CD14-positive monocyte (primary cell): ENCODE data around the gene CYP39A1. TPM values are rescaled to one million over a fixed set of nuclear protein-coding genes. Genes with fewer than 3 reads are reported as not detected.

ENCODE experiments used
- DNase-seq, 3 donors: peaks; one replicate each; pipeline ENCODE4 v3.0.0-alpha.2; 2011 to 2022
- H2AFZ ChIP-seq: 2 replicates; pipeline ENCODE4 v1.6.0; 2012; ENCODE audit warnings: mild to moderate bottlenecking, low read depth, low read length, inconsistent platforms; ENCODE audit not compliant: insufficient read depth, poor library complexity, severe bottlenecking
- H3K27ac ChIP-seq, 2 donors: 1 replicate in 1 of 2; 2 replicates in 1 of 2; pipeline ENCODE4 v1.5.1; 2012 to 2013; ENCODE audit warnings: low read length in 2 of 2, control low read depth in 1 of 2, inconsistent platforms in 1 of 2, low read depth in 1 of 2, mild to moderate bottlenecking in 1 of 2
- H3K27me3 ChIP-seq, 2 donors: one replicate each; pipeline versions ENCODE4 v1.6.0 to v1.6.1; 2011 to 2013; ENCODE audit warnings: low read length in 2 of 2; ENCODE audit not compliant: control insufficient read depth in 2 of 2, insufficient read depth in 2 of 2
- H3K36me3 ChIP-seq, 2 donors: replicated peaks in 1 of 2; 1 replicate in 1 of 2; 2 replicates in 1 of 2; pipeline versions ENCODE4 v1.5.1 to v1.6.1; 2012 to 2013; ENCODE audit warnings: low read length in 2 of 2, control low read depth in 1 of 2, inconsistent platforms in 1 of 2, mild to moderate bottlenecking in 1 of 2; ENCODE audit not compliant: insufficient read depth in 2 of 2, control insufficient read depth in 1 of 2
- H3K4me1 ChIP-seq, 2 donors: 1 replicate in 1 of 2; 2 replicates in 1 of 2; pipeline versions ENCODE4 v1.5.1 to v1.6.1; 2012 to 2013; ENCODE audit warnings: low read length in 2 of 2, control low read depth in 1 of 2, inconsistent platforms in 1 of 2, mild to moderate bottlenecking in 1 of 2, moderate library complexity in 1 of 2; ENCODE audit not compliant: insufficient read depth in 2 of 2, control insufficient read depth in 1 of 2
- H3K4me2 ChIP-seq: replicated peaks from 2 replicates; pipeline ENCODE3; 2012; ENCODE audit warnings: low read length, moderate library complexity, mild to moderate bottlenecking; ENCODE audit not compliant: poor library complexity, severe bottlenecking; ENCODE audit errors: extremely low read depth
- H3K4me3 ChIP-seq, 3 experiments: fragments of 200-600 bp in 1 of 3; sonication (generic) in 1 of 3; replicated peaks in 1 of 3; 1 replicate in 2 of 3; 2 replicates in 1 of 3; pipeline ENCODE4 v1.5.1; 2011 to 2013; ENCODE audit warnings: low read length in 3 of 3, mild to moderate bottlenecking in 3 of 3, control low read depth in 2 of 3, low read depth in 2 of 3, inconsistent platforms in 1 of 3, moderate library complexity in 1 of 3
- H3K79me2 ChIP-seq: 2 replicates; pipeline ENCODE4 v1.6.0; 2012; ENCODE audit warnings: mild to moderate bottlenecking, control low read depth, inconsistent platforms, low read length, moderate library complexity; ENCODE audit not compliant: insufficient read depth
- H3K9ac ChIP-seq: 2 replicates; pipeline ENCODE4 v1.6.0; 2017; ENCODE audit warnings: low read length, mild to moderate bottlenecking; ENCODE audit not compliant: insufficient read depth, poor library complexity, severe bottlenecking
- H3K9me3 ChIP-seq, 2 donors: replicated peaks in 1 of 2; 1 replicate in 1 of 2; 2 replicates in 1 of 2; pipeline versions ENCODE4 v1.5.1 to v1.6.1; 2012 to 2013; ENCODE audit warnings: low read length in 2 of 2, control low read depth in 1 of 2; ENCODE audit not compliant: control insufficient read depth in 1 of 2, insufficient read depth in 1 of 2
- H4K20me1 ChIP-seq: 2 replicates; pipeline ENCODE4 v1.6.0; 2012; ENCODE audit warnings: mild to moderate bottlenecking, low read length, control low read depth, moderate library complexity; ENCODE audit not compliant: insufficient read depth
- H3K27ac Mint-ChIP-seq, 7 donors: one replicate each; pipeline ENCODE4 v1.8.0; 2020; ENCODE audit warnings: mild to moderate bottlenecking in 7 of 7, mixed read lengths in 7 of 7, moderate library complexity in 6 of 7, inconsistent platforms in 2 of 7
- H3K27me3 Mint-ChIP-seq, 3 donors: one replicate each; pipeline ENCODE4 v1.8.0; 2021 to 2022; ENCODE audit warnings: low read depth in 3 of 3, mild to moderate bottlenecking in 3 of 3, mixed read lengths in 3 of 3, moderate library complexity in 3 of 3, inconsistent platforms in 1 of 3
- H3K36me3 Mint-ChIP-seq, 2 donors: one replicate each; pipeline ENCODE4 v1.8.0; 2020; ENCODE audit warnings: mixed read lengths in 2 of 2, inconsistent platforms in 1 of 2, mild to moderate bottlenecking in 1 of 2
- H3K4me1 Mint-ChIP-seq: one replicate; pipeline ENCODE4 v1.8.0; 2020; ENCODE audit warnings: mild to moderate bottlenecking, mixed read lengths
- H3K4me3 Mint-ChIP-seq, 2 donors: one replicate each; pipeline ENCODE4 v1.8.0; 2020; ENCODE audit warnings: mild to moderate bottlenecking in 2 of 2, mixed read lengths in 2 of 2, moderate library complexity in 1 of 2
- H3K9me3 Mint-ChIP-seq, 7 donors: one replicate each; pipeline ENCODE4 v1.8.0; 2020 to 2022; ENCODE audit warnings: mixed read lengths in 7 of 7, mild to moderate bottlenecking in 6 of 7, moderate library complexity in 6 of 7, inconsistent platforms in 2 of 7
- CTCF ChIP-seq: fragments of 200-600 bp; IDR thresholded peaks from one replicate; pipeline ENCODE4 v1.8.0; 2022; ENCODE audit warnings: antibody characterized with exemption, mild to moderate bottlenecking
- WGBS: methylation state at CpG from one replicate; pipeline ENCODE4 v1.1.5; 2013; ENCODE audit warnings: missing lambda C conversion rate; ENCODE audit not compliant: insufficient coverage; 5-methylcytosine and 5-hydroxymethylcytosine counted together
- intact Hi-C, 2 donors: fragments of 100-400 bp; cut with micrococcal nuclease; formaldehyde crosslinking; loops; one replicate each; pipeline versions ENCODE4 v1.15.0 to v1.15.1; 2023
- polyA plus RNA-seq, 3 donors: library from polyadenylated mRNA; depleted of rRNA in 1 of 3; unstranded in 2 of 3; stranded (reverse) in 1 of 3; fragments of 300-500 nt in 2 of 3; fragments of >200 nt in 1 of 3; fragmentation: Illumina TruSeq in 2 of 3; gene quantifications; 1 replicate in 2 of 3; 2 replicates in 1 of 3; pipeline ENCODE4 v1.2.3, GENCODE V29; 2012 to 2021

Gene CYP39A1
- polyA plus RNA-seq, 3 donors = not detected

GRCh38 chr6:46676604-46677313 lies 24.1 kb upstream of the CYP39A1 start:
- Histone ChIP-seq H4K20me1 (no peaks in the 10 kb centered on the region), H3K27me3 (no peaks in the 10 kb centered on the region), H3K36me3 (no peaks in the 10 kb centered on the region), H3K9me3 (no peaks in the 10 kb centered on the region), H3K4me2 (no peak overlapping the region), H3K27ac (no peak overlapping the region), H3K4me3 (no peak overlapping the region), H3K79me2 (no peaks in the 10 kb centered on the region), H2AFZ (no peak overlapping the region), H3K9ac (no peak overlapping the region), H3K4me1 (no peaks in the 10 kb centered on the region)
- no peak for DNase-seq
- Mint-ChIP-seq H3K27me3 (peaks cover 0 to 4% (median 1%) of the 10 kb centered on the region in 3 donors), H3K27ac (no peak overlapping the region), H3K9me3 (peaks cover 0 to 3% (median 0%) of the 10 kb centered on the region in 7 donors), H3K4me3 (no peak overlapping the region), H3K4me1 (no peaks in the 10 kb centered on the region), H3K36me3 (no peaks in the 10 kb centered on the region)
- 100% methylated on average over 3 of the region's 6 CpGs for WGBS
- intact Hi-C loops = no loop called here
- TF ChIP-seq CTCF = no peak

- H4K20me1 ChIP-seq = no peaks in the 10 kb centered on the region
- WGBS = 100% methylated on average over 1 of the region's 1 CpG
- H3K4me3 ChIP-seq = no peak overlapping the region
- H3K4me2 ChIP-seq = no peak overlapping the region
- no peak overlapping the region for H3K27ac Mint-ChIP-seq
- no peaks in the 10 kb centered on the region for H3K9me3 ChIP-seq
- H3K4me1 ChIP-seq = no peaks in the 10 kb centered on the region
- no peaks in the 10 kb centered on the region for H3K79me2 ChIP-seq
- no peak overlapping the region for H3K9ac ChIP-seq
- H3K27me3 ChIP-seq = no peaks in the 10 kb centered on the region
- intact Hi-C loops = no loop called here
- H3K9me3 Mint-ChIP-seq = peaks cover 0 to 3% (median 0%) of the 10 kb centered on the region in 7 donors
- H3K36me3 Mint-ChIP-seq = no peaks in the 10 kb centered on the region
- H3K4me1 Mint-ChIP-seq = no peaks in the 10 kb centered on the region
- H3K27me3 Mint-ChIP-seq = peaks cover 0 to 2% (median 0%) of the 10 kb centered on the region in 3 donors
- no peak for TF ChIP-seq CTCF
- no peaks in the 10 kb centered on the region for H3K36me3 ChIP-seq
- no peak overlapping the region for H2AFZ ChIP-seq
- no peak overlapping the region for H3K4me3 Mint-ChIP-seq
- no peak overlapping the region for H3K27ac ChIP-seq
- DNase-seq = no peak
Measured at GRCh38 chr6:46674410-46674809, 21.8 kb upstream of the CYP39A1 start.
